HUES64 (cell line): Measurements from ENCODE around the gene ABTB1.
"Not testable (repeated sequence)": the region's sequence is repeated elsewhere in the genome, so short reads cannot be mapped to it uniquely, and the experiment has no call there.

Experiments used
- H3K27ac ChIP-seq: 2 replicates; pipeline ENCODE4 v1.7.0; 2013; ENCODE audit warnings: low read depth, low read length, inconsistent platforms
- H3K27me3 ChIP-seq: 2 replicates; pipeline ENCODE4 v1.6.1; 2013; ENCODE audit warnings: mild to moderate bottlenecking, low read length; ENCODE audit not compliant: insufficient read depth
- H3K36me3 ChIP-seq: 2 replicates; pipeline ENCODE4 v1.6.1; 2013; ENCODE audit warnings: mild to moderate bottlenecking, low read length; ENCODE audit not compliant: insufficient read depth
- H3K4me1 ChIP-seq: 2 replicates; pipeline ENCODE4 v1.6.1; 2013; ENCODE audit warnings: mild to moderate bottlenecking, low read length, moderate library complexity; ENCODE audit not compliant: insufficient read depth
- H3K4me3 ChIP-seq: 2 replicates; pipeline ENCODE4 v1.5.1; 2013; ENCODE audit warnings: mild to moderate bottlenecking, low read length, moderate library complexity
- H3K9ac ChIP-seq: 2 replicates; pipeline ENCODE4 v1.6.1; 2013; ENCODE audit warnings: mild to moderate bottlenecking, low read depth, low read length
- H3K9me3 ChIP-seq: 2 replicates; pipeline ENCODE4 v1.6.1; 2013; ENCODE audit warnings: low read depth, low read length; ENCODE audit not compliant: insufficient read depth
- WGBS: fragments of 150-250, 120-280 bp; methylation state at CpG from one replicate; pipeline ENCODE4 v1.1.7; 2013; ENCODE audit warnings: missing lambda C conversion rate; 5-methylcytosine and 5-hydroxymethylcytosine counted together

The ABTB1 gene

GRCh38 chr3:127679534-127680145 lies 6.9 kb downstream of the ABTB1 start:
- no peak overlapping the region for H3K4me3 ChIP-seq
- H3K9me3 ChIP-seq = no peaks in the 10 kb centered on the region
- WGBS = 91% methylated on average over 21 of the region's 21 CpGs
- no peak overlapping the region for H3K27ac ChIP-seq
- no peaks in the 10 kb centered on the region for H3K27me3 ChIP-seq
- peaks cover 3% of the 10 kb centered on the region; the same call in 1 of the 2 replicates for H3K4me1 ChIP-seq
- H3K9ac ChIP-seq = no peak overlapping the region
- no peaks in the 10 kb centered on the region for H3K36me3 ChIP-seq

- Histone ChIP-seq H3K9me3 (no peaks in the 10 kb centered on the region), H3K27ac (no peak overlapping the region), H3K36me3 (no peaks in the 10 kb centered on the region), H3K27me3 (no peaks in the 10 kb centered on the region), H3K9ac (no peak overlapping the region), H3K4me3 (no peak overlapping the region), H3K4me1 (peaks cover 3% of the 10 kb centered on the region; the same call in 1 of the 2 replicates)
- WGBS = 97% methylated on average over 21 of the region's 21 CpGs
Measured at GRCh38 chr3:127680146-127680661, 7.5 kb downstream of the ABTB1 start.

GRCh38 chr3:127680798-127681221 lies 8.1 kb downstream of the ABTB1 start:
- H3K4me3 ChIP-seq = no peak overlapping the region
- no peaks in the 10 kb centered on the region for H3K9me3 ChIP-seq
- no peak overlapping the region for H3K27ac ChIP-seq
- WGBS = 90% methylated on average over 1 of the region's 1 CpG
- H3K9ac ChIP-seq = no peak overlapping the region
- H3K27me3 ChIP-seq = no peaks in the 10 kb centered on the region
- peaks cover 3% of the 10 kb centered on the region; the same call in 1 of the 2 replicates for H3K4me1 ChIP-seq
- no peaks in the 10 kb centered on the region for H3K36me3 ChIP-seq

GRCh38 chr3:127682175-127682554 lies 9.4 kb downstream of the ABTB1 start:
- H3K9ac ChIP-seq = not testable (repeated sequence)
- WGBS = 96% methylated on average over 6 of the region's 6 CpGs

GRCh38 chr3:127682561-127682960 lies 9.8 kb downstream of the ABTB1 start:
- Histone ChIP-seq H3K36me3 (no peaks in the 10 kb centered on the region), H3K9me3 (no peaks in the 10 kb centered on the region), H3K27ac (no peak overlapping the region), H3K27me3 (no peaks in the 10 kb centered on the region), H3K4me1 (peaks cover 3% of the 10 kb centered on the region; the same call in 1 of the 2 replicates), H3K9ac (no peak overlapping the region), H3K4me3 (no peak overlapping the region)
- WGBS = 76% methylated on average over 8 of the region's 8 CpGs

More at GRCh38 chr3:127682175-127682554, 9.4 kb downstream of the ABTB1 start:
- H3K27me3 ChIP-seq, H3K9me3 ChIP-seq, H3K4me1 ChIP-seq, H3K36me3 ChIP-seq, H3K27ac ChIP-seq, H3K4me3 ChIP-seq: not testable (repeated sequence)

GRCh38 chr3:127684871-127685707 lies 12.3 kb downstream of the ABTB1 start:
- peaks cover 14% of the 10 kb centered on the region for H3K4me1 ChIP-seq
- WGBS = 88% methylated on average over 22 of the region's 22 CpGs

GRCh38 chr3:127685708-127686511 lies 13.2 kb downstream of the ABTB1 start:
- Histone ChIP-seq H3K9ac (no peak overlapping the region), H3K27me3 (no peaks in the 10 kb centered on the region), H3K27ac (no peak overlapping the region), H3K9me3 (no peaks in the 10 kb centered on the region), H3K36me3 (no peaks in the 10 kb centered on the region), H3K4me3 (no peak overlapping the region), H3K4me1 (peaks cover 14% of the 10 kb centered on the region)
- 89% methylated on average over 4 of the region's 4 CpGs for WGBS

More at GRCh38 chr3:127684871-127685707, 12.3 kb downstream of the ABTB1 start:
- H3K27ac ChIP-seq = no peak overlapping the region
- no peaks in the 10 kb centered on the region for H3K36me3 ChIP-seq
- H3K27me3 ChIP-seq = no peaks in the 10 kb centered on the region
- no peak overlapping the region for H3K9ac ChIP-seq
- no peak overlapping the region for H3K4me3 ChIP-seq
- H3K9me3 ChIP-seq = no peaks in the 10 kb centered on the region

GRCh38 chr3:127686512-127686894 lies 13.8 kb downstream of the ABTB1 start:
- Histone ChIP-seq H3K9me3 (no peaks in the 10 kb centered on the region), H3K36me3 (no peaks in the 10 kb centered on the region), H3K4me3 (no peak overlapping the region), H3K27ac (no peak overlapping the region), H3K4me1 (peaks cover 14% of the 10 kb centered on the region), H3K27me3 (no peaks in the 10 kb centered on the region), H3K9ac (no peak overlapping the region)

- Histone ChIP-seq H3K36me3 (no peaks in the 10 kb centered on the region), H3K27me3 (no peaks in the 10 kb centered on the region), H3K9me3 (no peaks in the 10 kb centered on the region), H3K4me1 (peaks cover 14% of the 10 kb centered on the region), H3K4me3 (no peak overlapping the region), H3K9ac (no peak overlapping the region), H3K27ac (no peak overlapping the region)
- 92% methylated on average over 2 of the region's 2 CpGs for WGBS
Measured at GRCh38 chr3:127687228-127687737, 14.5 kb downstream of the ABTB1 start.

- WGBS = 80% methylated on average over 2 of the region's 2 CpGs
- peaks cover 11% of the 10 kb centered on the region; the same call in 1 of the 2 replicates for H3K4me1 ChIP-seq
Measured at GRCh38 chr3:127688022-127688415, 15.3 kb downstream of the ABTB1 start.

More at GRCh38 chr3:127688022-127688415, 15.3 kb downstream of the ABTB1 start:
- H3K27me3 ChIP-seq = no peaks in the 10 kb centered on the region
- no peak overlapping the region for H3K9ac ChIP-seq
- H3K4me3 ChIP-seq = no peak overlapping the region
- no peaks in the 10 kb centered on the region for H3K36me3 ChIP-seq
- H3K9me3 ChIP-seq = no peaks in the 10 kb centered on the region
- H3K27ac ChIP-seq = no peak overlapping the region
